Skin of body (tissue), 2 donors: ENCODE results near the gene TBCEL. TPM values are rescaled to one million over a fixed set of nuclear protein-coding genes. Genes with fewer than 3 reads are reported as not detected.

Experiments
- DNase-seq: peaks from one replicate; lab custom pipeline; 2025; lab: John Stamatoyannopoulos, UW
- total RNA-seq: library from RNA; depleted of rRNA; stranded (reverse); fragments of >200 nt; gene quantifications from one replicate; pipeline ENCODE4 v1.2.3, GENCODE V29; 2014

TBCEL gene
- total RNA-seq, 1 donor from 2014 or later: 28.6 TPM

DNA sequence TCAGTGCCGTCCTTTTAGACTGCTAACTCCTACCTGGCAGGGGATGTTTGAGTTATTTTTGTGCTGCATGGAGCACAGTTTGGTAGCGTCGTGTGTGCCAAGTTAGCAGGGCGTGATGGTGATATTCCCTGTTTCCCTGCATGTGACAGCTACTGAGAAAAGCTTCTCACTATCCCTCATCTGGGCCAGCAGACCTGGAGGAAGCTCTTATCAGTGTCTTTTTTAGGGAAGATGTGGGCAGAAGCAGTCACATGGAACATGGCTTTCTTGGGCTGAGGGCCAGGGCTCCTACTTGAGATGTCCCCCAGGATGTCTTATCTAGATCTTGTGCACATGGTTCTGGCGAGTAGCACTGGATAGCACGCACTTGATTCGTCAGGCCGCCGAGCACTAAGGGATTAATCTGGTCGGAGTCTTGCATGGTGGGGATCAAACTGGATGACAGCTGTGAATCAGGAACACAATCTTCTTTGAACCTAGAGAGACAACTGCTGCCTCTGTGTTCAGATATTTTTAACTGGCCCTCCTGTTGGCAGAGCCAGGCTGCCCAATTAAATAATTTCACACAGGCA is 110.9 kb downstream of the TBCEL start:
- no peak for DNase-seq

DNA sequence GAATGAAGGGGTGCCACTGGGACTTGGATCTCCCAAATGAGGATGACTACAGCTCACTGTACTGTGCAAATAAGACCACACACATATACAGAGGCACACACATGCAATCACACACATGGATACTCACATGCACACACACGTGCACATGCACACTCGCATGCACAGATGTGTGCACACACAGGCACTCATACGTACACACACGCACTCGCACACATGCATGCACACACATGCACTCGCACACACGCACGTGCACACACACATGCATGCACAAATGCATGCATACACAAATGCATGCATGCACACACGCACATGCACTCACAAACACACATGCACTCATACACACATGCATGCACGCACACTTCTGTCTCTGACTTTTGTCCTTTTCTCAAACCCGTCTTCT is 113.1 kb downstream of the TBCEL start:
- no peak for DNase-seq

DNA sequence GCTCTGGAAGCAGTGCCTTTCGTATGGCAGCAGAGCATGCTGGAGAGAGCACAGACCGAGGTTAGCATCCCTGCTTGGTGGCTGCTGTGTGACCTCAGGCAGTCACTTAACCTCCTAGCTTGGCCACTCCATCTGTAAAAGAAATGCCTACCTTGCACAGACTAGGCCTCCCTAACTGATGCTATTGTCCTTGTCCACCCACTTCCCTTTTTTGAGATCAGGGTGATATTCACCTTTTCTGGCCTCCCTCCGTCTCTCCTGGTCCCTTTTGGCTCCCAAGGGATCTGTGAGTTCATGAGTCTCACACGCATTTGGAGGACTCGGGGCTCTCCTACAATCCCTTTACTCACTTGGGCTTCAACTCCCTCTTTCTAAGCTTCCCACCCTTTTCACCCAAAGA is 114.4 kb downstream of the TBCEL start:
- DNase-seq: no peak

DNA sequence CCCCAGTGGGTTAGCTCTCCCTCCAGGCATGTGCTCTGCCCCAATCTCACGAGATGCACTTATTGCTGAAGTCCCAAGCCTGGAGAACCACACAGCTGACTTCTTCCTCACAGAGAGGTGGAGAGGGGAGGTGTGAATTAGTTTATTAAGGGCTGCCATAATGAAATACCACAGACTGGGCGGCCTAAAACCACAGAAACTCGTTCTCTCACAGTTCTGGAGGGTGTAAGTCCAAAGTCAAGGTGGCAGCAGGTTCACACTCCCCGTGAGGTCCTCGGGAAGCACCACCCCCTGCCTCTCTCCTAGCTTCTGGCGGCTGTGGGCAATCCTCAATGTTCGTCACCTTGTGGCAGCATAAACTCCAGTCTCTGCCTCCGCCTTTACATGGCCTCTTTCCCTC is 116.5 kb downstream of the TBCEL start:
- no peak for DNase-seq

Other genes with a start within 250 kb of the TBCEL start
- gene TECTA, start 77.1 kb downstream of the TBCEL start, total RNA-seq: 0.49 TPM